IPS DF 6.9 (cell line): ENCODE data around the gene NPC1.
"Not testable (repeated sequence)": the region's sequence is repeated elsewhere in the genome, so short reads cannot be mapped to it uniquely, and the experiment has no call there.

Experiments used
- DNase-seq: peaks from one replicate; pipeline ENCODE4 v3.0.0-alpha.2; 2013; ENCODE audit warnings: low read depth, low spot score
- H3K27ac ChIP-seq: one replicate; pipeline ENCODE4 v1.5.1; 2013; ENCODE audit warnings: low read length, control low read depth
- H3K27me3 ChIP-seq: 2 replicates; pipeline ENCODE4 v1.6.1; 2013; ENCODE audit warnings: mild to moderate bottlenecking, low read length; ENCODE audit not compliant: control insufficient read depth, insufficient read depth
- H3K36me3 ChIP-seq: 2 replicates; pipeline ENCODE4 v1.6.1; 2013; ENCODE audit warnings: low read length; ENCODE audit not compliant: control insufficient read depth, insufficient read depth
- H3K4me1 ChIP-seq: 2 replicates; pipeline ENCODE4 v1.6.1; 2013; ENCODE audit warnings: low read length; ENCODE audit not compliant: control insufficient read depth, insufficient read depth
- H3K4me3 ChIP-seq: 2 replicates; pipeline ENCODE4 v1.5.1; 2013; ENCODE audit warnings: mild to moderate bottlenecking, low read length
- H3K9me3 ChIP-seq: 2 replicates; pipeline ENCODE4 v1.6.1; 2013; ENCODE audit warnings: low read length, inconsistent platforms; ENCODE audit not compliant: control insufficient read depth, insufficient read depth
- WGBS: extraction: QIAGEN DNeasy Blood & Tissue Kit; methylation state at CpG from one replicate; pipeline ENCODE4 v1.1.7; 2013; ENCODE audit warnings: mixed read lengths, missing lambda C conversion rate; ENCODE audit not compliant: insufficient read length, insufficient coverage; 5-methylcytosine and 5-hydroxymethylcytosine counted together

Gene NPC1

DNA sequence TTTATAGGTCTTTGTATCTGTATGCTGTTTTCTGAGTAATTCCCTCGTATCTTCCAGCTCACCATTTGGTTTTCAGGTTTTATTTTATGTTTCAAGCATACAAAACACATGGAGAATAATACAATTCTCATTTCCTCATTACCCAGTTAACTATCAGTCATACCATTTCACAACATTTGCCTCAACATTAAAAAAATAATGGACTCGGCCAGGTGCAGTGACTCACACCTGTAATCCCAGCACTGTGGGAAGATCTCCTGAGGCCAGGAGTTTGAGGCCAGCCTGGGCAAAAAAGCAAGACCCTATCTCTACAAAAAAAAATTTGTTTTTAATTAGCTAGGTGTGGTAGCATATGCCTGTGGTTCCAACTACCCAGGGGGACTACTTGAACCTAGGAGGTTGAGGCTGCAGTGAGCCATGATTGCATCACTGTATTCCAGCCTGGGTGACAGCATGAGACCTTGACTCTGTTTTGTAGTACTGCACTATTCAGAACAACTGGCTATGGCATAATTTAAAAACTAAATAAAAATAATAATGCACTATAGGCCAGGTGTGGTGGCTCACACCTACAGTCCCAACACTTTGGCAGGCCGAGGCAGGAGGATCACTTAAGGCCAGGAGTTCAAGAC is 20.3 kb downstream of the NPC1 start:
- Histone ChIP-seq H3K4me3 (no peak overlapping the region), H3K9me3 (no peaks in the 10 kb centered on the region), H3K27me3 (no peaks in the 10 kb centered on the region), H3K27ac (no peak overlapping the region), H3K4me1 (no peaks in the 10 kb centered on the region), H3K36me3 (peaks cover 5% of the 10 kb centered on the region; the same call in 1 of the 2 replicates)
- WGBS: no CpG with 5 or more reads among the region's 3 CpGs
- DNase-seq: no peak

- Histone ChIP-seq H3K27ac (no peak overlapping the region), H3K4me3 (no peak overlapping the region), H3K9me3 (no peaks in the 10 kb centered on the region), H3K27me3 (no peaks in the 10 kb centered on the region), H3K4me1 (no peaks in the 10 kb centered on the region), H3K36me3 (peaks cover 6% of the 10 kb centered on the region; the same call in 1 of the 2 replicates)
- DNase-seq: no peak
- WGBS: no CpG with 5 or more reads among the region's 2 CpGs
These were observed 22.8 kb downstream of the NPC1 start for GRCh38 chr18:23563377-23564043.

DNA sequence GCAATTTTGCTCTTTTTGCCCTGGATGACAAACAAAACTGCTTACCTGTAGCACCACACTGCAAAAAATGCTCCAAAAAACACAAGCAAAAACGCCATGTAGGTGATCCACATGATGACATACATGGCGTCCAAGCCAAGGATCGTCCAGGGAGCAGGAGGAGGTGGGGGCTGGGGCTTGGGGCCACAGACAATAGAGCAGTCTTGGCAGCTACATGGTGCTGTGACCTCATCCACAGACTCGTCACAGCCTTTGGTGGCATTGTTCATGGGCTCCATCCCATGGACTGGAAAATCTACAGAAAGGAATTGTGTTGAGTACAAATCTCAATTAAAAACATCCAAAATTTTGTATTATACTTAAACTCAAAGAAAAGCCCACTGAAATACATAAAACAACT is 26.1 kb downstream of the NPC1 start:
- WGBS: no CpG with 5 or more reads among the region's 4 CpGs
- DNase-seq: no peak
- Histone ChIP-seq H3K4me3 (no peak overlapping the region), H3K27me3 (no peaks in the 10 kb centered on the region), H3K4me1 (no peaks in the 10 kb centered on the region), H3K9me3 (no peaks in the 10 kb centered on the region), H3K27ac (no peak overlapping the region), H3K36me3 (peaks cover 16% of the 10 kb centered on the region)

DNA sequence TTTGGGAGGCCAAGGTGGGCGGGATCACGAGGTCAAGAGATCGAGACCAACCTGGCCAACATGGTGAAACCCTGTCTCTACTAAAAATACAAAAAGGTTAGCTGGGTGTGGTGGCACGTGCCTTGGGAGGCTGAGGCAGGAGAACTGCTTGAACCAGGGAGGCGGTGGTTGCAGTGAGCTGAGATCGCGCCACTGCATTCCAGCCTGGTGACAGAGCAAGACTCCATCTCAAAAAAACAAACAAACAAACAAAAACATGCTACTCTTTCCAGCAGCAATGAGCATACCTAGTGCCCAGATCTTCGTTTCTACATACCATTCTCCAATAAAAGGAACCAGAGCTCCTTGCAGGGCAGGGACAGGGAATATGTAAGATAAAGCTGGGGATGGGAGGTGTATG is 28.8 kb downstream of the NPC1 start:
- not testable (repeated sequence) for H3K27me3 ChIP-seq, H3K4me1 ChIP-seq, H3K4me3 ChIP-seq, H3K9me3 ChIP-seq, DNase-seq, H3K27ac ChIP-seq
- no CpG with 5 or more reads among the region's 8 CpGs for WGBS
- peaks cover 26% of the 10 kb centered on the region for H3K36me3 ChIP-seq

DNA sequence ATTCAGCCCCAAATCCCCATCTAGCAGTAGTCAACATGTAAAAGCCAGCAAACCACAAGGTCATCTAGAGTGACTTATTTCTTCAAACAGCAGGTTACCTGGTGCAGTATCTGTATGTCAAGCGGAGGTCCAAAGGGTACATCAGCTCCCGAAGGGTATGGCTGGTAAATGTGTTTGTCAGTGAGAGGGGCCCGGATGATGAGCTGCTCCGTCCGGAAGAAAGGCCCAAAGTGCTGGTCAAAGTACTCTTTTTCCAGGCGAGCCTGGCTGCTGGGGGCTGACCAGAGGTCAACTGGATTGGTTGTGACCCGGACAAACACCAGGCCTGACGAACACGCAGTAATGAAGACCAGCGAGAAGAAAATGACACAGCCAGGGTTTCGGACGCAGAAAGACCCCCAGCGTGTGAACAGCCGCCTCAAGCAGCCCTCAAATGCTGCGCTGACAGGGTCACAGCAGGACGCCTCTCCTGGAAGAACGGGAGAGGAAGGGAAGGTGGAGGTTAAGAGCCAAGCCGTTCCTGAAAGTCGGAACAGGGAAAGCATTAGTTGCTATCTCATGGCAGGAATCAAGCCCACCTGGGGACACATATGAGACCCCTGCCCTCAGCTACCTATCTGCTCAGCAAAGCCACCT is 30.0 kb downstream of the NPC1 start:
- peaks cover 32% of the 10 kb centered on the region for H3K36me3 ChIP-seq
- WGBS: no CpG with 5 or more reads among the region's 19 CpGs

GRCh38 chr18:23553887-23554286 is 32.4 kb downstream of the NPC1 start:
- Histone ChIP-seq H3K9me3 (no peaks in the 10 kb centered on the region), H3K27ac (no peak overlapping the region), H3K4me1 (no peaks in the 10 kb centered on the region), H3K4me3 (no peak overlapping the region), H3K27me3 (no peaks in the 10 kb centered on the region), H3K36me3 (peaks cover 28% of the 10 kb centered on the region)
- DNase-seq: no peak
- no CpG with 5 or more reads among the region's 6 CpGs for WGBS

More for the DNA sequence above, 30.0 kb downstream of the NPC1 start:
- no peaks in the 10 kb centered on the region for H3K4me1 ChIP-seq
- no peak for DNase-seq
- no peak overlapping the region for H3K4me3 ChIP-seq
- no peaks in the 10 kb centered on the region for H3K27me3 ChIP-seq
- H3K9me3 ChIP-seq: no peaks in the 10 kb centered on the region
- H3K27ac ChIP-seq: no peak overlapping the region

DNA sequence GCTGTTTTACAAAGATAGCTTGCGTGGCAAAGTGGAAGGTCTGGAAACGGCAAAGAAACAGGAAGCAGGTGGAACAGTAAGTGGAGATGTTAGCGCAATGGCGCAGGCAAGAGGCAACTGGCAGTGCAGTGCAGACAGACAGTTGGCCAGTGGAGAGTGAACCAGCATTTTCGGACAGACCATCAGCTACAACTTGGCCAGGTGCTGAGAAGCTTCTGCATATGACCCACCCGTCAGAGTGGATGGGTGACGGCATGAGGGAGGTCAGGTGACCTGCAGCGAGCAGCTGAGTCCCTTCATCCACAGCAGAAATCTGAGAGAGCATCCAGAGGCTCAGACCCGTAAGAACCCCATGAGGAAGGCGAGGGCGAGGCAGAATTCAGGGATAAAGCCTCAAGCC is 33.8 kb downstream of the NPC1 start:
- DNase-seq: no peak
- H3K4me1 ChIP-seq: no peaks in the 10 kb centered on the region
- no peak overlapping the region for H3K4me3 ChIP-seq
- WGBS: no CpG with 5 or more reads among the region's 11 CpGs
- H3K36me3 ChIP-seq: peaks cover 28% of the 10 kb centered on the region
- no peak overlapping the region for H3K27ac ChIP-seq
- H3K9me3 ChIP-seq: no peaks in the 10 kb centered on the region
- H3K27me3 ChIP-seq: no peaks in the 10 kb centered on the region

- Histone ChIP-seq H3K4me1 (no peaks in the 10 kb centered on the region), H3K27ac (no peak overlapping the region), H3K9me3 (no peaks in the 10 kb centered on the region), H3K4me3 (no peak overlapping the region), H3K27me3 (no peaks in the 10 kb centered on the region), H3K36me3 (peaks cover 28% of the 10 kb centered on the region)
- DNase-seq: no peak
- WGBS: no CpG with 5 or more reads among the region's 3 CpGs
These were observed 34.3 kb downstream of the NPC1 start for GRCh38 chr18:23551978-23552377.

GRCh38 chr18:23550898-23551297 is 35.4 kb downstream of the NPC1 start:
- Histone ChIP-seq H3K4me3 (no peak overlapping the region), H3K9me3 (no peaks in the 10 kb centered on the region), H3K4me1 (no peaks in the 10 kb centered on the region), H3K27ac (no peak overlapping the region), H3K27me3 (no peaks in the 10 kb centered on the region), H3K36me3 (peaks cover 21% of the 10 kb centered on the region)
- DNase-seq: no peak

- WGBS: no CpG with 5 or more reads among the region's 3 CpGs
- H3K9me3 ChIP-seq: no peaks in the 10 kb centered on the region
- no peaks in the 10 kb centered on the region for H3K4me1 ChIP-seq
- H3K27me3 ChIP-seq: no peaks in the 10 kb centered on the region
- peaks cover 18% of the 10 kb centered on the region for H3K36me3 ChIP-seq
- H3K27ac ChIP-seq: no peak overlapping the region
- DNase-seq: no peak
- H3K4me3 ChIP-seq: no peak overlapping the region
These were observed 37.6 kb downstream of the NPC1 start for GRCh38 chr18:23548719-23549118.
